ENCODE data around the gene DHCR7.

Gene DHCR7

DNA sequence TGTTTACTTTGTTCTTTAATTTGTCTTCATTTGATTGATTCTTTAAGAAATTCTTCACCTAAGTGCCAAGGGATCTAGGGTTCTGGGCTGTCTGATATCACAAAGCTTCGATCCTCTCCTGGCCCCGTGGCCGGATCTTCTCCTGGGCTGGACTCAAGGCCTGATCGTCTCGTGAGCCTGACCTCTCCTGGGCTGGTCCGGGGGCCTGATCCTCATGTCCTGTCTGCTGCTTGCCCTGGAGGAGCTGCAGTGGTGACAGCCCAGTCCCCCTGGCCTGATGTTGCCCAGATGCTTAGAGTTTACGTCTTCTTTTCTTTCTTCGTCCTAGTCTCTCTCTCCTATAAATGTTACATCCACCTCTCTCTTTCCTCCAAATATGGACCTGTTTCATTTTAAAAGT is 8.1 kb upstream of the DHCR7 start:
- no peak for DNase-seq

DNA sequence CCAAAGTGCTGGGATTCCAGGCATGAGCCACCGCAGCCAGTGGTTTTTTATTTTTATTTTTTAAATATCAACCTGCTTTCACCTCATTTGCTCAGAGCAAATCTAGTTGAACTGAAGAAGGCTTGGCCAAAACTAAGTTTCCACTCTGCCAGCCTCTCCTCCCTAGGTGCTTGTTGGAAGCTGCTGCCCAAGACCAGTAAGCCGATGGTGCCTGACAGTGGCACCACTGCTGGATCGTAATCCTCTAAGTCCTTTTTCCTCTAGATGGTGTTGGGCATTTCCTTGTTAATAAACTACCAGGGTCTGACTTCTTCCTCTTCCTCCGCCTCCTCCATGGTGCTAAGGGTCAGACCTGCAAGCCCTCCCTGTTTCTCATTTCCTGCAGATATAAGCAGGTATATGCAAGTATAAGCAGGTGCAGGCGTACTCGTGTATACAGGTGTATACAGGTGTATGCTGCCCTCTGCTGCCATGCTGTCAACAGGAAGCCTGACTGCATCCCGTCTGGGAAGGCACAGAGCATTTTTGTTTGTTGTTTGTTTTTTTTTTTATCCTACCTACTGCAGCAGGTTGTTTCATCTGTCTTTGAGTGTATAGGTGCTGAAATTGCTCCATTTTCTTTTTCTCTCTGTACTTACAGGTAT is 6.4 kb upstream of the DHCR7 start:
- peak; percentile 50 for DNase-seq

DNA sequence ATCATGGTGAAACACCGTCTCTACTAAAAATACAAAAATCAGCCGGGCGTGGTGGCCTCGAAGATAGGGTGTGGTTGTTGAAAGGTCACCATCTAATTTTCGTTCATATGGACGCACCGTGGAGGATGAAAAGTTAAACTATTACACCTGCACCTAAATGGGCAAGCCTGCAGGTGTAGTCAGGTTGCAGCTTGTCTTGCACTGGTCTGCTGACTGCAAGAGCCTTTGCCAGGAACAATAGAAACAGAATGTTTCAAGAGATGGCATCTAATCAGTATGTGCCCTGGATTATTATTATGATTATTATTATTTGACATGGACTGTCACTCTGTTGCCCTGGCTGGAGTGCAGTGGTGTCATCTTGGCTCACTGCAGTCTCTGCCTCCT is 5.7 kb upstream of the DHCR7 start:
- DNase-seq: peak; percentile 36

DNA sequence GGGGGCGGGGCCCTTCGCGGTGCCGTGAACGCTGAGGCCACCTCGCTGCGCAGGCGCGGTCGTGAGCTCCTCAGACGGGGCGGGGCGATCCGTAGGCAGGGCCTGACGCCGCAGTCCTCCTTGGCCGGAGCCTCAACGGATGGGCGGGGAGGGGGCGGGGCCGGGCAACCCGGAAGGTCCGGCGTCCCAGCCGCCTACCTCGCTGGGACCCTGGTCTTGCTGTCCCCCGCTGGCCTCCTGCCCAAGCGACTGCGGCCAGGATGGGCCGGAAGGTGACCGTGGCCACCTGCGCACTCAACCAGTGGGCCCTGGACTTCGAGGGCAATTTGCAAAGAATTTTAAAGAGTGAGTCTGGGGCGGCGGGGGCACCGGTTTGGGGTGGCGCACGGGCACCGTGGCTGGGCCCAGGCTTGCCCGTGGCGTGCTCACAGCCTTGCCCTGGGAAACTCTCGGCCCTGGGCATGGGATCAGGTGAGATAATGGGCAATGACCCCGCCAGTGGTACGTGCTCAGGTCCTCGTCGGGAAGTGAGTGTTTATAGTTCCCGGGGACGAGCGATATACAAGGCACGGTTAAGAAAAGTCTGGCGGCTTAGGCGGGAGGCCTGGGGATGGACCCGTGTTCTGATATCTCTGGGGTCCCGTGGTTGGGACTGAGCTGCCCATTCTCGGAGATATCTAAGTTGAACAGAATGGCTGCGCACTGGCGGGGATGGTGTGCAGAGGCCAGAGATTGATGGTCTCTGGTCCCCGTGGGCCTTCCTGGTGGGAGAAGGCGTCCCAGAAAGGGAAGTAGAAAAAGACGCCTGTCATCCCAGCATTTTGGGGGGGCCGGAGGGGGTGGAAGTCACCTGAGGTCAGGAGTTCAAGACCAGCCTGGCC is 5.1 kb upstream of the DHCR7 start, which contains the start of gene NADSYN1:
TSS of gene NADSYN1 (plus strand) at position 167 of the 881 bp plus-strand sequence. CDS start at position 261, 94 bp downstream.
- DNase-seq: peak; percentile 99

DNA sequence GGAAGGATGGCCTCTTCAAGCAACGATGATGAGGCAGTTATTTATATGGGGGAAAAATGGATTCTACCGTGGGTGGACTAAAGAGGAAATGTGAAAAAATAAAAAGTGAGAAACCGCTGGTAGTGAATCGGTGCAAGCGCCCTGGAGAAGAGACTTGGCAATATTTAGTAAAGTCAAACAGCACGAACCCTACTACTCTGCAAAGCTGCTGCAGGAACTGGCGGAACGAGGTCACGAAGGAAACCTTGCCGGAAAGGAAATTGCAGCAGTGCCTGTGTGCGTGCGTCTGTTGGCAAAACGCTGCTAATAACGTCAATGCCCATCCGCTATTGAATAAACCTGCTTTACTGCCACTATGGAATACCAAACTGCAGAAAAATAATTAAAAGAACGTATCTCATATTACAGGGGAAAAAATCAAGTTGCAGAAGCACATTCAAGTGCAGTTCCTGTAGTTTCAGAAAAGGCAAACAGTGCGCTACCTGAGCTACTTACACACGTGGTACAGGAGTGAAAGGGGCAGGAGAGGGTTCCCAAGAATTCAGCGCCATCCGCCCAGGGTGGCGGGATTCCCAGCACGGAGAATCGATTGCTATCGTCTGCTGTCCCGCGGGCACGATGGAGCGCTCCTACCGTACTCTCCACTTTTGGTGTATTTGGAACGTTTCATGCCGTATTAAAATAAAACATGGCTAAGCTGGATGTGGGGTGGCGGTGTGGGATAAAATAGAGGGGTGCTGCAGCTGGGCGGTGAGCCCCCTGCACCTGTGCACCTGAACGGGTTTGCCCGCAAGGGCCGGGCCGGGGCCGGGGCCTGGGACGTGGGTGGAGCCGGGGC is 4.2 kb upstream of the DHCR7 start:
- DNase-seq: peak; percentile 50

DNA sequence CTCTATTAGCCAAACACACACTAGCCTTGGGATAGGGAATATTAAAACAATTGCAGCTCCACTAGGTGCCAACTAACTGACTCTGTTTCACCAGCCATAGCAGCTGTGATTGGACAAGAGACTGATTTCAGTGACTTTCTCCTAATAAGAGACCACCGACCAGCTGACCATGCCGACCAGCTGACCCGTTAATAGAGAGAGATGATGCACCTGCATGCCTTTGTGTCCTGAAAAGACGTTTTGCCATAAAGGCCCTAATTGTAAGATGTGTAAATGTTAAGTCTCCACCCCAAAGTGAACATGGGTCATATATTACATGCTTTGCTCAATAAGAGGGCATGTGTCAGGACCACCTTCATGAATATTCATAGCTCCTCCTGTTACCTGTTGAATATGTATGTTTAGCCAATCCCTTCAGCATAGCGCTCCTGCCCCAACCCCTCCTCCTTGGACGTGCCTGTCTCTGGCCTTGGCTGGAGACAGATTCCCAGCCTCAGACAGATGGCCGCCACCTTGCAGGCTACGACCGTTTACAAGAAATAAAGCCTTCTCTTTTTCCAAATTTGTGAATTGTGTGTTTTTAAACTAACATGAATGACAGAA is 3.5 kb upstream of the DHCR7 start:
- DNase-seq: no peak

DNA sequence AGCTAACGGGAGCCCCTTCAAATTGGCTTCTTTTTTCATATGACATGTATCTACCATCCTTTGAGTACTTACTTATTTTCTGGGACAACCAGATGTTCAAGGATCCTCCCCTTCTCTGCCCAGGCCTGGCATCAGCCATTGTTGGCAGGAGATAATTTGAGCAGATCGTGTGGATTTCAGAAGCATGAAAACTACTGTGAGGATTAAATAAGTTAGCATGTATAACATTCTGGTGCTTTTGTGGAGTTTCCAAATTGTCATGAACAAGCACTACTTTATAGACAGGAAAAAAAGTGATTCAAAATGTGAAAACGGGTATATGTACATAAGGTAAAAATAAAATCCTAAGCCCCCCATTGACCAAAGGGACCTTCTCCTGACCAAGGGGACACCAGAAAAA is 2.7 kb upstream of the DHCR7 start:
- DNase-seq: no peak

DNA sequence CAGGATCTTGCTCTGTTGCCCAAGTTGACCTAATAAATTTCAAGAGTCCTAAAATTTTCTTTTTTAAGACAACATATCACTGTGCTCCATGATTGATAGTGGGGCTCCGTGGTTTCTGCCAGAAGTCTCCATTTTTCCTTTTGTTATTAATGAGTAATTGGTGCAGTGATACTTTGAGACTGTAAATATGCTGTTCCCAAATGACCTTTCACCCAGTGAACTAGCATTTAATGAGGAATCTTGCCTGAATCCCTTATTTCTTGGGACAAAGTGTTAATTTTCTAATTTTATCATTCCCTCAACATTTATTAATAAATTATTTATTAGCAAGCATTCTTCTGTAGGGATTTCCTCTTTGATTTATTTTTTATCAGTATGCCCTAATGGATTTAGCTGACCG is 2.3 kb upstream of the DHCR7 start:
- DNase-seq: no peak

DNA sequence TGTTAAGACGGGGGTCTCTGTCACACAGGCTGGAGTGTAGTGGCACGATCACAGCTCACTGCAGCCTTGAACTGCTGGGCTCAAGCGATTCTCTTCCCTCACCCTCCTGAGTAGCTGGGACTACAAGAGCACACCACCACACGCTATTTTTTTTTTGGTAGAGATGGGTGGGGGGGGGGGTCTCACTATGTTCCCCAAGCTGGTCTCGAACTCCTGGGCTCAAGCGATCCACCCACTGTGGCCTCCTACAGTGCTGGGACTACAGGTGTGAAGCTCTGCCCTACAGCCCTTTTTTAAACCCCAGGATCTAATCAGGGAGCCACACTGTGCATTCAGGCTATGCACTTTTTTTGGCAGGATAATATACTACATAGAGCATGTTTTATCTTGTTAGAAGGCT is 1.4 kb upstream of the DHCR7 start:
- DNase-seq: peak; percentile 48

DNA sequence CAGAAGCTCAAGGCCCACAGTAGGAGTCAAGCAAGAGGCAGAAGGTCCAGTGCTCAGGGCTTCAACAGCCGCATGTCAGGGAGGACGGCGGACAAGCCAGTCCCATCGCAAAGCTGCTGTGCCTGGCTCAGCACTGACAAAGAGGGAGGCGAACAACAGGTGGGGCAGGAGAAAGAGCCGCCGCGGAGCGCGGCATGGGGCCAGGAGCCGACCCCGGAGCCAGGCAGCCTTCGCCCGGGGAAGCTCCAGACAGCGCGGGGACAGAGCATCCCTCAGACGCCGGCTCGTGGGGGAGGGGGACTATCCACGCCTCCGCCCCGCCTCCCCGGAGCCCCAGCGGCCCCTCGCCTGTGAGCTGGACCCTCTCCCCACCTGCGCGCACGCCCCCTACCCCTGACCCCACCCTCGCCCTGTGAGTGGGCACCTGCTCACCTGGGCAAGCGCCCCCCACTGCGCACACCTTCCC is 369 bp downstream of the DHCR7 start:
- DNase-seq: peak; percentile 51

DNA sequence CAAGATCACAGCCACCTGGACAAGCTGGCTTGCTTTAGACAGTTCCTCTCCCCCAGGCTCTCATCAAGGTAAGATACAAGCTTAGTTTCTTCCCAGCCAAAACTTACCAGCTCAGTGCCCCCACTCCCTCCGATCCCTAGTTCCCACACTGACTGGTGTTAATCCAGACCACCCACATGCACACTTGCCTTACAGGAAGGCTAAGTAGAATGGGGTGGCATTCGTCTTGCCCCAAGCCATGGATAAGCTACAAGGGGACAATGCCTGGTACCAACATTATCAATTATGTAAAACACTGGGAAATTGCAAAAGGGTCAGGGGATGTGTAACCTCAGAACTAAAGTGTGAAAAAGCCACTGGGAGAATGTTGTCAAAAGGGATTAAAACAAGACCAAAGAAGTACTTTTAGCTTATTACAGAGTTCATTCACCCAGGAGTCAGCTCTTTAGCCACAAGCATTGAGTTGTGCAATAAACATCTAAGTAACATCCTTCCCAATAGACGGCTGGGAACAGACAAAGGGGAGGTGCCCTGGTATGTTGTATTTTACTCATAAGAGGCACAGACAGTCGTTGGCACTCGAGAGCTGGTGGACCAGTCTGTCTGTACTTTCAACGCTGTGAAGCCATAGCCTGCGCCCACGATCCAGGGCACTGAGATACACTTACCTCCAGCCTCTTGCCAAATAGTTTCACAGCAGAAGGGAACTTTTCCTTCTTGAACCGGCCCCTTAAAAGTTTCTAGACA is 1.1 kb downstream of the DHCR7 start:
- DNase-seq: peak; percentile 33

DNA sequence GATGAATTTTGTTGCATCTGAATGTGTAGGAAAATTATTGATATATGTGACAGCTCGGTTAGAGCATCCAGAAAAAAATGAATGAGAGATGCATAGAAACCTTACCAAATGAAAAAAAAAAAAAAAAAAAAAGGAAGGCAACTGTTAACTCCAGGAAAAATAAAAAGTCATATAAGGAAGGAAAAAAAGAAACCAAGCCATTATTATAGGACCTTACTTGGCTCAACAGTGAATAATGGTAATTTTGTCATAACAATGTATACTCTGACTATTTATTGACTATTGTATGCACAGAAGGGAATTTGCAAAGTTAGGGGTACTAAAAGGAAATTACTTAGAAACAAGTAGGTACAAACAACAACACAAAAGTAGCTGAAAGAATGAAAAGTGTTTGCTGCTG is 2.0 kb downstream of the DHCR7 start:
- no peak for DNase-seq

DNA sequence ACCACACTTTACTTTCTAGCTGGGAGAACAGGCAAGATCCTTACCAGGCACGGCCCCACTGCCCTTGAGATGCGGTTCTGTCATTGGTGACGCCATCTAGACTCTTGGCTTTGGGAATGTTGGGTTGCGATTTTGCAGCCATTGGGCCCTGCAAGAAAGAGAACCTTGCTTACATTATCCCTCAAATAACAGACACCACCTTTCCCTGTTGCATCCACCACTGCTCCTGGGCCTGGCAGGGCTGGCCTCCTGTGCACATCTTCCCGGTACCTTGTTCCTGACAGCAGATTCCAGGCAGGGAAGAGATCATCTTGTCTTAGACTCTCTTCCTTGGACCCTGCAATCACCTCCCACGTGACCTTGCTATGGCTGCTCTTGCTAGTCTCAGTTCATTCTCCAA is 3.4 kb downstream of the DHCR7 start:
- DNase-seq: no peak

DNA sequence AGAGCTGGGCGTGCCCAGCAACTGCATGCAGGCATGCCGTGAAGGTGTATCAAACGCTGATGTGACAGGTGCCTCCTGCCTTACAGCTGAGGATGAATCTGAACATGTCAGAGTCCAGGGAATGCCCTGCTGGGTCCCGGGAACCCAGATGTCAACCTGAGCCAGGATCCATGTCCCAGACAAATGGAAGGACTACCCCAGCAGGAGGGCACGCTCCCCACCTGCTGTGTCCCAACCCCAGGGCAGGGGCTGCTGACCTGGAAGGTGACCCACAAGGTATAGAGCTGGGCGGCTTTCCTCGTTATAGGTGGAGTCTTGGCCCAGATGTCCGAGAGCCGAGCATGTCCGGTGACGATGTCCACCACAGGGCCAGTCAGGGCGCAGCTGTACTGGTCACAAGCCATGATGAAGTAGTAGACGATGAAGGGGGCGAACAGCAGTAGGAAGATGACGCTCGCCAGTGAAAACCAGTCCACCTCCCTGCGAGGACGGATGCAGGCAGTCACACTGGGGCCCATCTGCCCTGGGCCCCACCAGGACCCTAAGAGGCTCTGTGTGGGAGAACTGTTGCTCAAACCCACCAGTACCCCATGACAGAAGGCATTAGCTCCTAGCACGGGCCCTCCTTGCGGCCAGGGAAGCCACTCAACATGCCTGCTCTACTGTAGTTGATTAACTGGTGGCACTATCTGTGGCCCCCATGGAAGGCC is 4.3 kb downstream of the DHCR7 start:
- DNase-seq: no peak

DNA sequence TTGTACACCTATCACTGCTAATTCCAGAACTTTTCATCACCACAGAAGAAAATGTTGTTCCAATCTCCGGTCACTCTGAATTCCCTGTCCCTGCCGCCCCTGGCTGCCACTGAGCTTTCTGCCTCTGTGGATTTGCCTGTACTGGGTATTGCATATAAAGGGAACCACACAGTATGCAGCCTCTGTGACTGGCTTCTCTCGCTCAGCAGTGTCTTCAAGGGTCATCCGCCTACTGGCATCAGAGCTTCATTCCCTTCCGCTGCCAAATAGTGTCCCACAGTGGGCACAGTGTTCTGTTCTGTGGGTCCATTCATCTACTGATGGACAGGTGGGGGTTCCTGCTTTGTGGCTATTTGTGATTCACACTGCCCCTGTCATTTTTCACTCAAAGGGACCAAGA is 5.3 kb downstream of the DHCR7 start:
- no peak for DNase-seq

DNA sequence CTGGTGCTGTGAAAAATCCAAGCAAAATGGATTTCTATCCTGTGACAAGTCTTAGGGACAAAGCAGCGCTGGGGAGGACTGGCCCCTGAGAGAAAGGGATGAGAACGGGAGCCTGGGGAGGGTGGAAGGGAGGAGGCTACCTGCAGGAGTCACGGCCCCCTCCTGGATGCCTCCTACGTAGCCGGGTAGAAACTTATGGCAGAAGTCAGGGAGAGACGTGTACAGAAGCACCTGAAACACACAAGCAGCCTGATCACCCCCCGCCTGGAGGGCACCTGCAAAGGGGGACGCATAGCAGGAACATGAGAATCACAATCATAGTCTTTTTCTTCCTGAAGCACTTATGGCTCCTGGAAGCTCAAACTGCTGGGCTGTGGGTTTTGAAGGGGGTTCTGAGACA is 6.1 kb downstream of the DHCR7 start:
- no peak for DNase-seq

DNA sequence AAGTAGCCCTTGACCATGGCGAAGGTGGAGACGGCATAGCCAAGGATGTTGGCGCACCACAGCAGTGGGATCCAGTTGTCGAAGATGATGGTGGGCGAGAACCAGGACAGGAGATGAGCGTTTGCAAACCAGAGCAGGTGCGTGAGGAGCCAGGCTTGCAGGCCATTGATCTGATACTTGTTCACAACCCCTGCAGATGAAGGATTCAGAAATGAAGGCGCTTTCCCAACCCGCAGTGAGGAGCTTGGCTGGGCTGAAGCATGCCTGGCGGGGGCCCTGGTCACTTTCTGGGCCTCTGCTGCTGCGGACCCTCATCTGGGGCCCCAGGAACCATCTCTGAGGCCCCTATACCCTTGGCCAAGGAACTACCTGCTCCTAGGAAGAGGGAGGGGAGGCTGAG is 6.9 kb downstream of the DHCR7 start:
- no peak for DNase-seq

DNA sequence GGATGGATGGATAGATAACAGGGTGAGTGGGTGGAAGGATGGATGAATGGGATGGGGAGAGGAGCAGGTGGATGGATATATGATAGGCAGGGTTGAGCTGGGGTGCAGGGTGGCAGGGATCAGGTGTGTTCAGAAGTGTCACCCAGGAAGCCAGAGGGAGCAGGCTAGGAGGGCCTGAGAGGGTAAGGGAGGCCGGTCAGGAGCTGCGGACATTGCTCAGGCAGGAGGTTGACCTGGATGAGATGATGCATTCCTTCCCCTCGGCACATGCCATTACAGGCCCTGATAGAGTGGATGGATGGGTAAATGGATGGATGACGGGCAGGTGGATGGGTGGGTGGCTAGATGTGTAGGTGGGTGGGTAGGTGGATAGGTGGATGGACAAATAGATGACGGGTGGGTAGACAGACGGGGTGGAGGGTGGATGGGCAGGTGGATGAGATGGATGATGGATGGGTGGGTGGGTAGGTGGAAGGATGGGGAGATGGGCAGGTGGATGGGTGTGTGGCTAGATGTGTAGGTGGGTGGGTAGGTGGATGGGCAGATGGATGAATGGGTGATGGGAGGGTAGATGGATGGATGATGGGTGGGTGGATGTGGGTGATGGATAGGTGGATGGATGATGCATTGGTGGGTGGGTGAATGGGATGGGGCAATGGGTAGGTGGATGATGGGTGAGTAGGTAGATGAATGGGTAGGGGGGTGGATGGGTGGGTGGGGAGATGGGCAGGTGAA is 8.0 kb downstream of the DHCR7 start:
- no peak for DNase-seq

DNA sequence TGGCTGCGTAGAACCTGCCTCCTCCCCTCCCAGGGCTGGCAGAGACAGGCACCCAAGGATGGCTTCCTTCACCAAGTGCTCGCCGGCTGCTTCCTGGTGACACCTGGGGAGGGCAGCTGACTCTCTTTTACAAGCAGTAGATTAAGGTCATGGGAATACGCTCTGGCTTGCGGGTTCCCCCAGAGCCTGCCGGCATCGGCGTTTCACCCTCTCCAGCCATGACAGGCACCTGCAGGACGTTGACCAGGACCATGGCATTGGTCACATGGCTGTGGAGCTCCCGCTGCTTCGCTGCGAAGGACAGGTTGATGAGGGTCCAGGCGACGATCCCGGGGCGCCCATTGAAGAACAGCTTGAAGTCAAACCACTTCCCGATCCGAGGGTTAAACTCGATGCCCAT is 9.5 kb downstream of the DHCR7 start:
- DNase-seq: no peak

DNA sequence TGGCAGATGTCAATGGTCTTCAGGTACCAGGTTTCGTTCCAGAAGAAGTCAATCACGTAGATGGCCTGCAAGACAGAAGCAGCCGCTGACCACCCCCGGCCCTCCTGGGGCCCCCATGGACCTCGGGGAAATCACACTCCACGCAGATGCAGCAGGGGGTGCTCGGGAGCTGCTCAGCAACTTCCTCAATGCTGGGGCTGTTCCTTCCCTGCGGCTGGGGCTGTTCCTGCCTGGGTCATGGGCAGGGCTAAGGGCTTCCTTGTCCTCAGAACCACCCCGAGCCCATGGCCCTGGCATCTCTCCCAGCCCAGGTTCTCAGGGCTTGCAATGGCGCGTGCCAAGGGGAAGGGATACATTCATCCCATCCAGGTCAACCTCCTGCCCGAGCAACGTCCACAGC is 10.3 kb downstream of the DHCR7 start:
- DNase-seq: no peak

DNA sequence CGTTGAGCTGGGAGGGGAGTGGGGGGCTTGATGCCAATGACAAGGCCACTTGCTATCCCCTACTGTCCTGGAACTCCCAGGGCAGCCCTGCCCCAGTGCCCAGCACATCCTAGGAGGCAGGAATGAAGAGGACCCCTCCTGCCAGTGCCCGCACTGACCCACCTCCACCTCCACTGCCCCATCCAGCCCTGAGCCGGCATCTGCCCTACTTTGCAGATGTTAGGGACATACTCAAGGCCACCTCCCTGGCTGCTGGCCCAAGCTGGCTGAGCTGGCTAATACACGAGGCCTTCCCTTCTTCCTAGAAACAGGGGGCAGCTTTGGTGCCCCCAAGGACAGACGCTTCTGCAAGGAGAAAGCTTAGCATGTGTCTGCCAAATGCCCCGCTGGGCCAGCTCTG is 10.8 kb downstream of the DHCR7 start:
- no peak for DNase-seq
